Liver (tissue), 3 donors: ENCODE data around the gene KAT6B.

Experiments used
- CTCF ChIP-seq: fragments of 150-350 bp; IDR thresholded peaks from 2 replicates; pipeline ENCODE4 v1.5.1; 2017; ENCODE audit warnings: improper control_type of control experiment, low read depth, low read length; ENCODE audit not compliant: missing input control
- FOXA1 ChIP-seq: IDR thresholded peaks from 2 replicates; pipeline ENCODE4 v1.6.1; 2016; ENCODE audit warnings: antibody characterized with exemption
- FOXA2 ChIP-seq: IDR thresholded peaks from 2 replicates; pipeline ENCODE4 v1.6.1; 2016; ENCODE audit warnings: antibody characterized with exemption
- JUND ChIP-seq, 2 donors: IDR thresholded peaks; 2 replicates each; pipeline ENCODE4 v1.6.1; 2016; ENCODE audit warnings: antibody characterized with exemption in 2 of 2
- MAX ChIP-seq: IDR thresholded peaks from 2 replicates; pipeline ENCODE4 v1.6.1; 2016; ENCODE audit warnings: antibody characterized with exemption
- RAD21 ChIP-seq, 2 donors: IDR thresholded peaks; 2 replicates each; pipeline ENCODE4 v1.6.1; 2016; ENCODE audit warnings: antibody characterized with exemption in 2 of 2, mild to moderate bottlenecking in 2 of 2
- RXRA ChIP-seq, 2 donors: IDR thresholded peaks; 2 replicates each; pipeline ENCODE4 v1.6.1; 2017 to 2018; ENCODE audit warnings: antibody characterized with exemption in 2 of 2, mild to moderate bottlenecking in 1 of 2
- TAF1 ChIP-seq: conservative IDR thresholded peaks from 2 replicates; pipeline ENCODE4 v1.6.1; 2016; ENCODE audit warnings: antibody characterized with exemption, mild to moderate bottlenecking
- YY1 ChIP-seq: IDR thresholded peaks from 2 replicates; pipeline ENCODE4 v1.6.1; 2016; ENCODE audit warnings: antibody characterized with exemption, mild to moderate bottlenecking
- donor health status: healthy.
- donor health status: healthy.

- TF ChIP-seq CTCF = no peak
- no peak for TF ChIP-seq FOXA1
- TF ChIP-seq JUND (IDR thresholded peaks at IDR 0.05) = no peak
- TF ChIP-seq TAF1 = no peak
- no peak for TF ChIP-seq RXRA (IDR thresholded peaks at IDR 0.05)
- no peak for TF ChIP-seq MAX
- no peak for TF ChIP-seq FOXA2
- no peak for TF ChIP-seq RAD21 (IDR thresholded peaks at IDR 0.05)
- no peak for TF ChIP-seq YY1
These were observed 91.2 kb downstream of the KAT6B start for GRCh38 chr10:74917481-74918077.
